Kidney (tissue), 14 donors: ENCODE data around the gene TMEM132C. TPM values are rescaled to one million over a fixed set of nuclear protein-coding genes. Genes with fewer than 3 reads are reported as not detected.

Experiments used
- DNase-seq, 5 donors: peaks; one replicate each; pipeline ENCODE4 v3.0.0-alpha.2; 2013 to 2020
- FAIRE-seq: peaks from 2 replicates; lab custom pipeline; 2012; peaks lifted over from hg19 to GRCh38; lab: Jason Lieb, UNC
- H3K27ac ChIP-seq, 2 donors: one replicate each; pipeline ENCODE4 v1.7.0; 2013; ENCODE audit warnings: low read depth in 2 of 2, low read length in 2 of 2, inconsistent platforms in 1 of 2
- H3K27me3 ChIP-seq: one replicate; pipeline ENCODE4 v1.7.1; 2013; ENCODE audit warnings: low read length, inconsistent platforms; ENCODE audit not compliant: control insufficient read depth, insufficient read depth
- H3K36me3 ChIP-seq, 3 donors: one replicate each; pipeline versions ENCODE4 v1.7.0 to v1.7.1; 2013; ENCODE audit warnings: low read length in 3 of 3, control low read depth in 1 of 3, inconsistent platforms in 1 of 3; ENCODE audit not compliant: insufficient read depth in 3 of 3, control insufficient read depth in 2 of 3
- H3K4me1 ChIP-seq, 3 donors: one replicate each; pipeline versions ENCODE4 v1.7.0 to v1.7.1; 2013; ENCODE audit warnings: low read length in 3 of 3, inconsistent platforms in 1 of 3, low read depth in 1 of 3; ENCODE audit not compliant: control insufficient read depth in 2 of 3, insufficient read depth in 2 of 3
- H3K4me3 ChIP-seq, 3 donors: one replicate each; pipeline versions ENCODE4 v1.7.0 to v1.8.1; 2013; ENCODE audit warnings: low read length in 3 of 3, control low read depth in 1 of 3, inconsistent platforms in 1 of 3
- H3K9ac ChIP-seq, 3 donors: one replicate each; pipeline versions ENCODE4 v1.7.0 to v1.7.1; 2013; ENCODE audit warnings: low read length in 3 of 3, control low read depth in 1 of 3, inconsistent platforms in 1 of 3
- H3K9me3 ChIP-seq, 3 donors: one replicate each; pipeline versions ENCODE4 v1.7.0 to v1.7.1; 2013; ENCODE audit warnings: low read length in 3 of 3, control low read depth in 1 of 3, inconsistent platforms in 1 of 3; ENCODE audit not compliant: control insufficient read depth in 2 of 3, insufficient read depth in 1 of 3
- CTCF ChIP-seq: IDR thresholded peaks from 3 replicates; pipeline ENCODE4 v1.5.1; 2012; ENCODE audit warnings: mild to moderate bottlenecking, moderate library complexity, borderline replicate concordance; ENCODE audit not compliant: insufficient read depth; ENCODE audit errors: extremely low read depth
- intact Hi-C: fragments of 100-400 bp; cut with DNase I; formaldehyde crosslinking; loops from one replicate; pipeline ENCODE4 v1.11.1; 2022
- polyA plus RNA-seq: library from polyadenylated mRNA; stranded (reverse); fragments of 350-450 nt; fragmentation: Illumina TruSeq; extraction: RNeasy Lipid Tissue Mini Kit (QIAGEN cat#74804); gene quantifications from one replicate; pipeline ENCODE4 v1.2.3, GENCODE V29; 2014; ENCODE audit warnings: low read depth, low replicate concordance; ENCODE audit not compliant: insufficient read depth
- total RNA-seq: library from RNA; stranded (reverse); fragmentation: NEBNext Ultra II Directional; extraction: Animal tissue kit (Norgen Biotek cat#: 25700); gene quantifications from one replicate; pipeline ENCODE4 v1.2.1, GENCODE V29; 2021
- donor health status: control.
- donor health status: control.
- donor health status: control.
- donor health status: control.
- donor health status: control.
- donor health status: DM: yes; HTN: yes; CAD: no.
- donor health status: Normal renal cell carcinoma (clear cell type).

Gene TMEM132C
- total and polyA plus RNA-seq, 2 donors from 2014 or later = 0.28 to 0.75 TPM

GRCh38 chr12:128258866-128259555, 8.0 kb upstream of the TMEM132C start:
- Histone ChIP-seq H3K27me3 (peaks cover 4% of the 10 kb centered on the region), H3K9me3 (no peaks in the 10 kb centered on the region), H3K4me1 (no peaks in the 10 kb centered on the region), H3K4me3 (no peak overlapping the region), H3K9ac (no peak overlapping the region), H3K27ac (no peak overlapping the region), H3K36me3 (no peaks in the 10 kb centered on the region)
- no peak for FAIRE-seq
- intact Hi-C loops = no loop called here
- DNase-seq = peak in 2 of 5 donors; percentile 18 to 28
- TF ChIP-seq CTCF = no peak

- H3K4me1 ChIP-seq = no peaks in the 10 kb centered on the region
- DNase-seq (peak in 3 of 5 donors; percentile 67 to 77 (median 67)), FAIRE-seq (no peak)
- no peak overlapping the region for H3K9ac ChIP-seq
- TF ChIP-seq CTCF = peak; percentile 73
- H3K36me3 ChIP-seq = no peaks in the 10 kb centered on the region
- intact Hi-C loops = no loop called here
- H3K27ac ChIP-seq = no peak overlapping the region
- peaks cover 4% of the 10 kb centered on the region for H3K27me3 ChIP-seq
- H3K9me3 ChIP-seq = no peaks in the 10 kb centered on the region
- H3K4me3 ChIP-seq = no peak overlapping the region
Observed at GRCh38 chr12:128259556-128260070, 7.4 kb upstream of the TMEM132C start.

GRCh38 chr12:128261757-128262156, 5.2 kb upstream of the TMEM132C start:
- Histone ChIP-seq H3K4me1 (no peaks in the 10 kb centered on the region), H3K9me3 (no peaks in the 10 kb centered on the region), H3K27ac (no peak overlapping the region), H3K9ac (no peak overlapping the region), H3K36me3 (no peaks in the 10 kb centered on the region), H3K4me3 (no peak overlapping the region), H3K27me3 (peaks cover 8% of the 10 kb centered on the region)
- intact Hi-C loops = no loop called here
- TF ChIP-seq CTCF = no peak
- DNase-seq = no peak
- no peak for FAIRE-seq
